Heart right ventricle (tissue), 16 donors: Measurements from ENCODE around the gene PLBD2. TPM values are rescaled to one million over a fixed set of nuclear protein-coding genes. Genes with fewer than 3 reads are reported as not detected.
A peak's percentile ranks its signal among the peaks of the same experiment; 100 is the strongest.

Experiments
- ATAC-seq, 8 donors: fragments of 200-7000 bp; cut with Tn5 transposase; one replicate each; pipeline ENCODE4 v1.9.1; 2020; ENCODE audit warnings: mild to moderate bottlenecking in 8 of 8, moderate library complexity in 8 of 8, moderate number of reproducible peaks in 1 of 8
- DNase-seq, 2 donors: peaks; one replicate each; pipeline ENCODE4 v3.0.0-alpha.2; 2020
- H3K27ac ChIP-seq, 10 donors: fragments of 200-600 bp; sonication (generic) in 2 of 10; one replicate each; pipeline versions ENCODE4 v1.5.0 to v1.8.0; 2020 to 2022; ENCODE audit warnings: mild to moderate bottlenecking in 3 of 10
- H3K27me3 ChIP-seq, 7 donors: fragments of 200-600 bp; one replicate each; pipeline ENCODE4 v1.8.0; 2021 to 2022; ENCODE audit warnings: mild to moderate bottlenecking in 2 of 7
- H3K36me3 ChIP-seq, 9 donors: fragments of 200-600 bp; sonication (generic) in 1 of 9; one replicate each; pipeline versions ENCODE4 v1.5.0 to v1.8.0; 2020 to 2022; ENCODE audit warnings: mild to moderate bottlenecking in 2 of 9
- H3K4me1 ChIP-seq, 9 donors: fragments of 200-600 bp; sonication (generic) in 1 of 9; one replicate each; pipeline versions ENCODE4 v1.5.0 to v1.8.0; 2020 to 2022; ENCODE audit warnings: mild to moderate bottlenecking in 4 of 9
- H3K4me3 ChIP-seq, 10 donors: fragments of 200-600 bp; sonication (generic) in 2 of 10; one replicate each; pipeline versions ENCODE4 v1.5.0 to v1.8.0; 2020 to 2022; ENCODE audit warnings: mild to moderate bottlenecking in 7 of 10, moderate library complexity in 2 of 10
- H3K9me3 ChIP-seq, 11 donors: fragments of 200-600 bp in 10 of 11; sonication (generic) in 2 of 11; one replicate each; pipeline versions ENCODE4 v1.5.0 to v1.8.0; 2013 to 2022; ENCODE audit warnings: mild to moderate bottlenecking in 2 of 11, control low read depth in 1 of 11, moderate library complexity in 1 of 11
- CTCF ChIP-seq, 9 donors: fragments of 200-600 bp; sonication (generic) in 2 of 9; IDR thresholded peaks; one replicate each; pipeline versions ENCODE4 v1.5.0 to v1.8.0; 2021 to 2022; ENCODE audit warnings: antibody characterized with exemption in 9 of 9, mild to moderate bottlenecking in 5 of 9, moderate library complexity in 1 of 9
- whole genome bisulfite sequencing, 2 donors: extraction: QIAGEN DNeasy Blood & Tissue Kit; methylation state at CpG; one replicate each; pipeline ENCODE4 v1.1.7; 2013; ENCODE audit warnings: inconsistent platforms in 1 of 2; 5-methylcytosine and 5-hydroxymethylcytosine counted together
- intact Hi-C, 10 donors: fragments of 100-400 bp; cut with DNase I; formaldehyde crosslinking; loops; one replicate each; pipeline versions ENCODE4 v1.11.1 to v1.14.2; 2022
- polyA plus RNA-seq, 2 donors: library from polyadenylated mRNA; stranded (reverse); fragments of 200-250 nt; gene quantifications; one replicate each; pipeline ENCODE4 v1.2.3, GENCODE V29; 2013
- total RNA-seq, 10 donors: library from RNA; stranded (reverse); fragmentation: NEBNext Ultra II Directional in 3 of 10; extraction: Animal tissue kit (Norgen Biotek cat#: 25700) in 3 of 10; gene quantifications; one replicate each; pipeline versions ENCODE4 v1.2.1 to v1.2.4, GENCODE V29; 2021 to 2023
- donor health status: Arrhythmogenic right ventricular cardiomyopathy.
- donor health status: ischemic (EF 13 %, LVEDD 7.1; RV severe dilation, severe dysfunction).
- donor health status: healthy with polysubstance abuse.
- donor health status: DM: no; HTN: yes; CAD: no.
- donor health status: DM: no; HTN: no; CAD: no.
- donor health status: ischemic (EF 25% LVEDD 6.9; RV normal size, moderate dysfunction).
- donor health status: ischemic (EF 25% LVEDD 5.7; RV mildly dilated, moderate dysfunction).
- donor health status: healthy.
- donor health status: DM: yes; HTN: yes; CAD: no.
- donor health status: Ischemic cardiomyopathy.
- donor health status: ischemic (EF 35%, LVEDD 5.7; RV mildly dilated, moderate dysfunction).
- donor health status: nonischemic (EF 11% LVEDD 7.7; RV severe dilation, severe dysfunction).
- donor health status: DM: yes; HTN: yes; CAD: no.
- donor health status: PGD.
- donor health status: ischemic (EF 29% LVEDD 5.4; RV normal size, mild dysfunction).
- donor health status: nonischemic (EF 23%, LVEDD 6.1; RV moderate dilation, normal function).

The PLBD2 gene
- total and polyA plus RNA-seq, 12 donors = 13.0 to 53.9 (median 35.4) TPM

GRCh38 chr12:113332688-113333417 lies 25.5 kb upstream of the PLBD2 start:
- H3K9me3 ChIP-seq = no peaks in the 10 kb centered on the region
- intact Hi-C loops = loop anchor here in 1 of 10 donors (10.0 kb wide), 1 partner anchor 118 kb away; no protein-coding TSS in a partner anchor
- ATAC-seq = no peak
- H3K4me3 ChIP-seq = peak overlapping the region in 9 of 10 donors; percentile 69 to 96 (median 83)
- no peak for TF ChIP-seq CTCF (IDR thresholded peaks at IDR 0.05)
- H3K27me3 ChIP-seq = no peaks in the 10 kb centered on the region
- DNase-seq = no peak
- 74 to 79% methylated on average over 17 of the region's 17 CpGs for WGBS, 2 donors
- H3K27ac ChIP-seq = peak overlapping the region in 4 of 10 donors; percentile 19 to 94 (median 41)
- peaks cover 0 to 46% (median 12%) of the 10 kb centered on the region in 9 donors for H3K36me3 ChIP-seq
- peaks cover 0 to 53% (median 28%) of the 10 kb centered on the region in 9 donors for H3K4me1 ChIP-seq

- peak overlapping the region in 9 of 10 donors; percentile 69 to 96 (median 83) for H3K4me3 ChIP-seq
Observed at GRCh38 chr12:113333418-113333750, 25.0 kb upstream of the PLBD2 start.

DNA sequence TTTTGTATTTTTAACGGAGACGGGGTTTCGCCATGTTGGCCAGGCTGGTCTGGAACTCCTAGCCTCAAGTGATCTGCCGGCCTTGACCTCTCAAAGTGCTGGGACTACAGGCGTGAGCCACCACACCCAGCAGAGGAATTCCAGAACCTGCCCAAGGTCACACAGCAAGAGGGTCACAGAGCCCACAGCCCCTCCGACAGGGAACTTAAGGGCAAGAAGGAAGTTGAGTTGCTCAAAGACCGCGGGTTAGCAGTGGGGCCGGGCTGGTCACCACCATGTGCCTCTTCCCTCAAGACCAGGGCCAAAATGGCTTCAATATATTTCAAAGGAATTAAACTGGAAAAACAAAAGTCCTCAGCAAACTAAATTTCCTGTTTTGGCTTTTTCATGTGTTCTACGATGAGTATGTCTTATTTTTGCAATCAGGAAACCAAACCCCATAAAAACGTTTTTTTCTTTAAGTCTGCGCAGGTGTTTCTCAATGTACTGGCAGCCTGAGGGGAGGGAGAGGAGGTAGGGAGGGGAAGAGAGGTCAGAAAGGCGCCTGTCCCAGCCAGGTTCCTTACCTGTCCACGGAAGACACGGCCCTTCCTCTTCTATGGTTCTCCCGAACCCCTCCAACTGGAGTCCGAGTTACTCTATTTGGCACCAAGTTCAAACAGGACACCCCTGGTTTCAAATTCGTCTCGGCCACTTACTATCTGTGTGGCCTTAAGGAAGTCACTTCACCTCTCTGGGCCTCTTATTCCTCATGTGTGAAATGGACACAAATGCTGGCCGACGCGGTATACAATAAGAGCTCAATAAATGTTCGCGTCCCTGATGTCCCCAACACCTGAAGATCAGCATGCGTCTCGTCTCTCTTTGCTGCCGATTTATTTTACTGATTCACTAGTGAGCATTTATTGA lies 24.3 kb upstream of the PLBD2 start:
- H3K36me3 ChIP-seq = peaks cover 0 to 37% (median 12%) of the 10 kb centered on the region in 9 donors
- ATAC-seq (peak in 5 of 8 donors; percentile 4 to 43 (median 30)), DNase-seq (peak in 1 of 2 donors; percentile 26)
- peak overlapping the region; percentile 64 to 96 (median 80) for H3K4me3 ChIP-seq
- no peak for TF ChIP-seq CTCF (IDR thresholded peaks at IDR 0.05)
- peaks cover 0 to 45% (median 27%) of the 10 kb centered on the region in 9 donors for H3K4me1 ChIP-seq
- intact Hi-C loops = loop anchor here in 1 of 10 donors (10.0 kb wide), 1 partner anchor 119 kb away; no protein-coding TSS in a partner anchor
- H3K27me3 ChIP-seq = no peaks in the 10 kb centered on the region
- H3K27ac ChIP-seq = peak overlapping the region; percentile 37 to 94 (median 84)
- no peaks in the 10 kb centered on the region for H3K9me3 ChIP-seq
- WGBS, 2 donors = 38 to 48% methylated on average over 27 of the region's 27 CpGs

More at GRCh38 chr12:113333418-113333750, 25.0 kb upstream of the PLBD2 start:
- H3K27ac ChIP-seq = peak overlapping the region in 5 of 10 donors; percentile 35 to 94 (median 43)
- intact Hi-C loops = loop anchor here in 1 of 10 donors (10.0 kb wide), 1 partner anchor 119 kb away; no protein-coding TSS in a partner anchor
- peaks cover 0 to 48% (median 27%) of the 10 kb centered on the region in 9 donors for H3K4me1 ChIP-seq
- H3K9me3 ChIP-seq = no peaks in the 10 kb centered on the region
- H3K36me3 ChIP-seq = peaks cover 0 to 41% (median 12%) of the 10 kb centered on the region in 9 donors
- 76 to 90% methylated on average over 5 of the region's 5 CpGs for WGBS, 2 donors
- no peaks in the 10 kb centered on the region for H3K27me3 ChIP-seq
- no peak for ATAC-seq
- no peak for TF ChIP-seq CTCF (IDR thresholded peaks at IDR 0.05)
- no peak for DNase-seq
